Caco-2 (cell line): ENCODE measurements around the gene SRRM4. TPM values are rescaled to one million over a fixed set of nuclear protein-coding genes. Genes with fewer than 3 reads are reported as not detected.
A peak's percentile ranks its signal among the peaks of the same experiment; 100 is the strongest.

Experiments
- BruUV-seq: library from RNA; stranded (reverse); fragments of 400-500 nt; replicated peaks from 2 replicates; lab custom pipeline; 2021; lab: Mats Ljungman, UMichigan
- CTCF ChIA-PET: fragments of 300-600 bp; sonication (Branson Sonifier 250); formaldehyde crosslinking; loops from one replicate; lab custom pipeline; 2022; ENCODE audit warnings: antibody characterized with exemption; lab: Charles Lee
- POLR2A ChIA-PET: fragments of 300-600 bp; sonication (Branson Sonifier 250); formaldehyde crosslinking; loops from one replicate; lab custom pipeline; 2022; ENCODE audit warnings: antibody characterized with exemption; lab: Charles Lee
- DNase-seq, 2 experiments: peaks; one replicate each; pipeline versions ENCODE4 v3.0.0 to v3.0.0-alpha.2; 2020 to 2022
- H3K27me3 ChIP-seq: replicated peaks from 2 replicates; pipeline ENCODE4 v1.6.0; 2011; ENCODE audit warnings: low read length; ENCODE audit not compliant: control insufficient read depth, insufficient read depth
- H3K36me3 ChIP-seq: 2 replicates; pipeline ENCODE4 v1.5.1; 2011; ENCODE audit warnings: low read length; ENCODE audit not compliant: control insufficient read depth, insufficient read depth
- H3K4me1 ChIP-seq: fragments of 250-450 bp; sonication (Bioruptor Pico); 2 replicates; pipeline ENCODE4 v1.5.1; 2020; ENCODE audit warnings: mild to moderate bottlenecking
- H3K4me3 ChIP-seq: 2 replicates; pipeline ENCODE4 v1.5.1; 2011; ENCODE audit warnings: low read depth, mild to moderate bottlenecking, control low read depth, low read length
- H3K9me3 ChIP-seq: fragments of 250-450 bp; sonication (Bioruptor Pico); 2 replicates; pipeline ENCODE4 v1.5.1; 2020; ENCODE audit warnings: mild to moderate bottlenecking, moderate library complexity
- H3K27ac Mint-ChIP-seq: one replicate; pipeline ENCODE4 v1.8.0; 2022; ENCODE audit warnings: mixed read lengths; ENCODE audit not compliant: unreplicated experiment
- H3K27me3 Mint-ChIP-seq: one replicate; pipeline ENCODE4 v1.8.0; 2022; ENCODE audit warnings: mixed read lengths; ENCODE audit not compliant: insufficient read depth, unreplicated experiment
- H3K36me3 Mint-ChIP-seq: one replicate; pipeline ENCODE4 v1.8.0; 2022; ENCODE audit warnings: mild to moderate bottlenecking, mixed read lengths; ENCODE audit not compliant: insufficient read depth, unreplicated experiment
- H3K4me1 Mint-ChIP-seq: one replicate; pipeline ENCODE4 v1.8.0; 2022; ENCODE audit warnings: low read depth, mixed read lengths; ENCODE audit not compliant: unreplicated experiment
- H3K4me3 Mint-ChIP-seq: one replicate; pipeline ENCODE4 v1.8.0; 2022; ENCODE audit warnings: mild to moderate bottlenecking, moderate library complexity, mixed read lengths; ENCODE audit not compliant: unreplicated experiment
- H3K9me3 Mint-ChIP-seq: one replicate; pipeline ENCODE4 v1.8.0; 2022; ENCODE audit warnings: mixed read lengths; ENCODE audit not compliant: unreplicated experiment
- CTCF ChIP-seq, 2 experiments: fragments of 200-600 bp in 1 of 2; IDR thresholded peaks; 1 replicate in 1 of 2; 2 replicates in 1 of 2; pipeline versions ENCODE4 v1.5.1 to v1.8.0; 2011 to 2022; ENCODE audit warnings: antibody characterized with exemption in 1 of 2, control low read depth in 1 of 2, inconsistent platforms in 1 of 2, low read depth in 1 of 2, low read length in 1 of 2, mild to moderate bottlenecking in 1 of 2, moderate library complexity in 1 of 2; ENCODE audit not compliant: insufficient read depth in 1 of 2, severe bottlenecking in 1 of 2, unreplicated experiment in 1 of 2
- intact Hi-C: fragments of 100-400 bp; cut with micrococcal nuclease; formaldehyde crosslinking; loops from one replicate; pipeline ENCODE4 v1.10.0; 2022; ENCODE audit not compliant: unreplicated experiment
- total RNA-seq: library from RNA; stranded (reverse); gene quantifications from 2 replicates; pipeline ENCODE4 v1.2.3, GENCODE V29; 2022

SRRM4 gene
- total RNA-seq, 1 experiment from 2014 or later: not detected

GRCh38 chr12:119158402-119158801 lies 177.1 kb downstream of the SRRM4 start:
- DNase-seq: no peak
- POLR2A ChIA-PET: no interaction called here
- CTCF ChIA-PET: interaction anchor here (0.7 kb wide), 1 partner anchor 159 kb away, joined by 3 read pairs; no protein-coding TSS in a partner anchor
- H3K27me3 Mint-ChIP-seq: no peaks in the 10 kb centered on the region
- Histone ChIP-seq H3K4me1 (peaks cover 10% of the 10 kb centered on the region), H3K4me3 (no peak overlapping the region), H3K36me3 (no peaks in the 10 kb centered on the region), H3K9me3 (no peaks in the 10 kb centered on the region), H3K27me3 (no peaks in the 10 kb centered on the region)
- H3K27ac Mint-ChIP-seq: no peak overlapping the region
- peaks cover 3% of the 10 kb centered on the region for H3K9me3 Mint-ChIP-seq
- no peaks in the 10 kb centered on the region for H3K36me3 Mint-ChIP-seq
- intact Hi-C loops: no loop called here
- peaks cover 10% of the 10 kb centered on the region for H3K4me1 Mint-ChIP-seq
- no peak overlapping the region for H3K4me3 Mint-ChIP-seq
- TF ChIP-seq CTCF (IDR thresholded peaks at IDR 0.05; ENCODE audit: insufficient read depth in 1 of 2, low read depth in 1 of 2, low read length in 1 of 2, severe bottlenecking in 1 of 2, unreplicated experiment in 1 of 2): no peak
- BruUV-seq: no TSS peak

GRCh38 chr12:119159844-119160243 lies 178.5 kb downstream of the SRRM4 start:
- H3K4me1 ChIP-seq: peaks cover 10% of the 10 kb centered on the region
- DNase-seq: no peak
- Mint-ChIP-seq H3K9me3 (no peaks in the 10 kb centered on the region), H3K27me3 (no peaks in the 10 kb centered on the region), H3K4me3 (no peak overlapping the region), H3K4me1 (peaks cover 10% of the 10 kb centered on the region), H3K27ac (no peak overlapping the region), H3K36me3 (no peaks in the 10 kb centered on the region)
- H3K36me3 ChIP-seq: no peaks in the 10 kb centered on the region
- no peak overlapping the region for H3K4me3 ChIP-seq
- H3K27me3 ChIP-seq: no peaks in the 10 kb centered on the region
- intact Hi-C loops: no loop called here
- no peak for TF ChIP-seq CTCF (IDR thresholded peaks at IDR 0.05; ENCODE audit: insufficient read depth in 1 of 2, low read depth in 1 of 2, low read length in 1 of 2, severe bottlenecking in 1 of 2, unreplicated experiment in 1 of 2)
- POLR2A ChIA-PET: interaction anchor here (0.7 kb wide), 1 partner anchor 1101 kb away, joined by 3 read pairs; no protein-coding TSS in a partner anchor
- no TSS peak for BruUV-seq
- H3K9me3 ChIP-seq: no peaks in the 10 kb centered on the region
- CTCF ChIA-PET: no interaction called here

GRCh38 chr12:119167902-119168301 lies 186.6 kb downstream of the SRRM4 start:
- H3K4me1 Mint-ChIP-seq: peaks cover 51% of the 10 kb centered on the region
- H3K27ac Mint-ChIP-seq: peak overlapping the region; percentile 49
- Histone ChIP-seq H3K4me1 (peaks cover 62% of the 10 kb centered on the region), H3K4me3 (no peak overlapping the region), H3K36me3 (no peaks in the 10 kb centered on the region), H3K27me3 (no peaks in the 10 kb centered on the region), H3K9me3 (no peaks in the 10 kb centered on the region)
- no peaks in the 10 kb centered on the region for H3K27me3 Mint-ChIP-seq
- ChIA-PET POLR2A (no interaction called here), CTCF (no interaction called here)
- DNase-seq: no peak
- no peak overlapping the region for H3K4me3 Mint-ChIP-seq
- no peak for TF ChIP-seq CTCF (IDR thresholded peaks at IDR 0.05; ENCODE audit: insufficient read depth in 1 of 2, low read depth in 1 of 2, low read length in 1 of 2, severe bottlenecking in 1 of 2, unreplicated experiment in 1 of 2)
- H3K9me3 Mint-ChIP-seq: no peaks in the 10 kb centered on the region
- H3K36me3 Mint-ChIP-seq: peaks cover 6% of the 10 kb centered on the region
- intact Hi-C loops: no loop called here
- BruUV-seq: no TSS peak
